ENCODE data around the gene WNT3A.

DNA sequence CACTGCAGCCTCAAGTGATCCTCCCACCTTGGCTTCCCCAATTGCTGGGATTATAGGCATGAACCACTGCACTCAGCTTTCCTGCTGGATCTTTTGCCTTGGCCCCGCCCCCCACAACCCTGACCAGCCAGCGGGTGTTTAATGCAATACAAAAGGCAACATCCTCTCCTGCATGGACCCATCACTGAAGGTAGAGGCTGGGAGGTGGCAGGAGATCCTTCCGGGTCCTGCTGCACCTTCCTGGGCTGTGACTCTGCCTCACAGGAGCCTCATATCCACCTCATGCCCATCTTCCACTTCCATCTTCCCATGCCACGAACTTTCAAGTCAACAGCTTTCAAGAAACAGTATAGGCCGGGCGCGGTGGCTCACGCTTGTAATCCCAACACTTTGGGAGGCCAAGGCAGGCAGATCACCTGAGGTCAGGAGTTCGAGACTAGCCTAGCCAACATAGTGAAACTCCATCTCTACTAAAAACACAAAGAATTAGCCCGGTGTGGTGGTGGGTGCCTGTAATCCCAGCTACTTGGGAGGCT is 47.4 kb upstream of the WNT3A start:
- TF ChIP-seq POLR2A (IDR thresholded peaks at IDR 0.05; ENCODE audit: low read depth, low read length) (no peak), POLR2AphosphoS5 (IDR thresholded peaks at IDR 0.05; ENCODE audit: low read depth, low read length) (no peak), TAF1 (IDR thresholded peaks at IDR 0.05; ENCODE audit: low read depth, low read length) (no peak), PAX5 (IDR thresholded peaks at IDR 0.05; ENCODE audit: insufficient read depth, low read length, severe bottlenecking) (no peak)

All from GM12891 (cell line).